HepG2 (cell line): Measurements from ENCODE around the gene RAB3A.

Source experiments
- CTCF ChIP-seq: sonication (generic); formaldehyde crosslinking; IDR thresholded peaks from 2 replicates; pipeline ENCODE4 v1.5.0; 2020; ENCODE audit warnings: mild to moderate bottlenecking, missing genetic modification reagents, moderate library complexity
- EP300 ChIP-seq, 3 experiments: sonication (generic) in 1 of 3; formaldehyde crosslinking in 1 of 3; IDR thresholded peaks; 2 replicates each; pipeline versions ENCODE4 v1.5.1 to v1.6.1; 2011 to 2020; ENCODE audit warnings: low read depth in 2 of 3, low read length in 2 of 3, borderline replicate concordance in 1 of 3, improper control_type of control experiment in 1 of 3, mild to moderate bottlenecking in 1 of 3, missing genetic modification reagents in 1 of 3, moderate library complexity in 1 of 3
- KDM1A ChIP-seq: IDR thresholded peaks from 2 replicates; pipeline ENCODE4 v1.6.1; 2016; ENCODE audit warnings: missing compliant biosample characterization
- POLR2A ChIP-seq, 2 experiments: IDR thresholded peaks; 2 replicates each; pipeline ENCODE4 v1.6.1; 2011; ENCODE audit warnings: low read depth in 2 of 2, low read length in 2 of 2, mild to moderate bottlenecking in 1 of 2, moderate library complexity in 1 of 2; ENCODE audit not compliant: insufficient read depth in 1 of 2
- SETDB1 ChIP-seq: sonication (generic); formaldehyde crosslinking; IDR thresholded peaks from 2 replicates; pipeline ENCODE4 v1.5.1; 2020; ENCODE audit warnings: missing genetic modification reagents, mild to moderate bottlenecking, borderline replicate concordance
- SKI ChIP-seq: fragments of 450-650 bp; IDR thresholded peaks from one replicate; pipeline ENCODE4 v1.6.1; 2018; ENCODE audit warnings: mild to moderate bottlenecking; ENCODE audit not compliant: partially characterized antibody
- TARDBP ChIP-seq: sonication (generic); formaldehyde crosslinking; IDR thresholded peaks from 2 replicates; pipeline ENCODE4 v1.8.0; 2022; ENCODE audit warnings: mild to moderate bottlenecking, missing genetic modification reagents
- TCF7 ChIP-seq: sonication (generic); IDR thresholded peaks from 2 replicates; pipeline ENCODE4 v1.6.1; 2016; ENCODE audit warnings: antibody characterized with exemption, low read depth
- ZBTB7A ChIP-seq: sonication (generic); formaldehyde crosslinking; IDR thresholded peaks from 2 replicates; pipeline ENCODE4 v1.8.0; 2022; ENCODE audit warnings: mild to moderate bottlenecking, missing genetic modification reagents
- ZMYM3 ChIP-seq: sonication (generic); formaldehyde crosslinking; IDR thresholded peaks from 2 replicates; pipeline ENCODE4 v1.5.1; 2020; ENCODE audit warnings: mild to moderate bottlenecking, missing genetic modification reagents
- ZNF513 ChIP-seq: sonication (generic); formaldehyde crosslinking; conservative IDR thresholded peaks from 2 replicates; pipeline ENCODE4 v1.5.0; 2020; ENCODE audit warnings: missing genetic modification reagents
- ZNF558 ChIP-seq: sonication (generic); formaldehyde crosslinking; IDR thresholded peaks from 2 replicates; pipeline ENCODE4 v1.9.0; 2022; ENCODE audit warnings: mild to moderate bottlenecking, missing genetic modification reagents, borderline replicate concordance
- ZNF577 ChIP-seq: sonication (generic); formaldehyde crosslinking; IDR thresholded peaks from 2 replicates; pipeline ENCODE4 v1.4.0; 2020; ENCODE audit warnings: mild to moderate bottlenecking, low read depth, missing genetic modification reagents, borderline replicate concordance
- ZNF589 ChIP-seq: sonication (generic); formaldehyde crosslinking; conservative IDR thresholded peaks from 2 replicates; pipeline ENCODE4 v1.8.0; 2022; ENCODE audit warnings: mild to moderate bottlenecking, moderate library complexity, missing genetic modification reagents

- TF ChIP-seq EP300 (IDR thresholded peaks at IDR 0.05; ENCODE audit: low read depth in 2 of 2, low read length in 2 of 2) = no peak
- TF ChIP-seq EP300 (CRISPR knock-in tag; IDR thresholded peaks at IDR 0.05; ENCODE audit: borderline replicate concordance) = no peak
- no peak for TF ChIP-seq ZNF558 (CRISPR knock-in tag)
- no peak for TF ChIP-seq ZNF577 (CRISPR knock-in tag)
- peak; percentile 36 for TF ChIP-seq CTCF
- no peak for TF ChIP-seq SETDB1 (CRISPR knock-in tag)
- TF ChIP-seq ZBTB7A (CRISPR knock-in tag) = no peak
- no peak for TF ChIP-seq ZNF513
- TF ChIP-seq TCF7 = no peak
- no peak for TF ChIP-seq ZMYM3 (CRISPR knock-in tag)
- TF ChIP-seq ZNF589 (CRISPR knock-in tag) = no peak
- TF ChIP-seq POLR2A (IDR thresholded peaks at IDR 0.05; ENCODE audit: insufficient read depth in 1 of 2, low read depth in 2 of 2, low read length in 2 of 2) = no peak; a peak in 1 of 4 replicates
- TF ChIP-seq TARDBP = no peak
- no peak for TF ChIP-seq SKI
- TF ChIP-seq KDM1A (CRISPR knock-in tag) = no peak
Measured at GRCh38 chr19:18203863-18204393, at the start of gene RAB3A.
